Trophoblast cell (in vitro differentiated cells and primary cell): ENCODE results near the gene MIEF2.
A peak's percentile ranks its signal among the peaks of the same experiment; 100 is the strongest.

ENCODE experiments used
- DNase-seq, 2 donors: peaks; one replicate each; pipeline ENCODE4 v3.0.0-alpha.2; 2016
- H2AFZ ChIP-seq: 2 replicates; pipeline ENCODE4 v1.6.1; 2013; ENCODE audit warnings: low read length, moderate library complexity, mild to moderate bottlenecking; ENCODE audit not compliant: insufficient read depth, poor library complexity
- H2AK5ac ChIP-seq: 2 replicates; pipeline ENCODE4 v1.6.1; 2013; ENCODE audit warnings: mild to moderate bottlenecking, low read length
- H2BK120ac ChIP-seq: 2 replicates; pipeline ENCODE4 v1.6.1; 2013; ENCODE audit warnings: low read length, mild to moderate bottlenecking, moderate library complexity; ENCODE audit not compliant: insufficient read depth, poor library complexity
- H2BK12ac ChIP-seq: 2 replicates; pipeline ENCODE4 v1.6.1; 2013; ENCODE audit warnings: mild to moderate bottlenecking, low read length, moderate library complexity
- H2BK5ac ChIP-seq: 2 replicates; pipeline ENCODE4 v1.6.1; 2013; ENCODE audit warnings: low read length, low read depth, moderate library complexity, mild to moderate bottlenecking; ENCODE audit not compliant: poor library complexity
- H3K14ac ChIP-seq: 2 replicates; pipeline ENCODE4 v1.6.1; 2013; ENCODE audit warnings: mild to moderate bottlenecking, low read length
- H3K18ac ChIP-seq: 2 replicates; pipeline ENCODE4 v1.6.1; 2013; ENCODE audit warnings: mild to moderate bottlenecking, low read length
- H3K23ac ChIP-seq: 2 replicates; pipeline ENCODE4 v1.6.1; 2013; ENCODE audit warnings: low read length
- H3K27ac ChIP-seq: 2 replicates; pipeline ENCODE4 v1.5.1; 2013; ENCODE audit warnings: low read depth, mild to moderate bottlenecking, inconsistent platforms, low read length, moderate library complexity
- H3K27me3 ChIP-seq: 2 replicates; pipeline ENCODE4 v1.6.1; 2013; ENCODE audit warnings: inconsistent platforms, mild to moderate bottlenecking, low read length, moderate library complexity; ENCODE audit not compliant: insufficient read depth
- H3K36me3 ChIP-seq, 2 experiments: 1 replicate in 1 of 2; 2 replicates in 1 of 2; pipeline ENCODE4 v1.6.1; 2013; ENCODE audit warnings: low read length in 2 of 2, mild to moderate bottlenecking in 2 of 2, moderate library complexity in 1 of 2; ENCODE audit not compliant: insufficient read depth in 2 of 2, control insufficient read depth in 1 of 2
- H3K4ac ChIP-seq: 2 replicates; pipeline ENCODE4 v1.6.1; 2013; ENCODE audit warnings: low read depth, mild to moderate bottlenecking, low read length, moderate library complexity
- H3K4me1 ChIP-seq, 2 experiments: 1 replicate in 1 of 2; 2 replicates in 1 of 2; pipeline ENCODE4 v1.6.1; 2013; ENCODE audit warnings: low read length in 2 of 2, mild to moderate bottlenecking in 2 of 2, moderate library complexity in 1 of 2; ENCODE audit not compliant: insufficient read depth in 2 of 2, control insufficient read depth in 1 of 2
- H3K4me2 ChIP-seq: 2 replicates; pipeline ENCODE4 v1.6.1; 2013; ENCODE audit warnings: inconsistent platforms, mild to moderate bottlenecking, low read length, moderate library complexity
- H3K4me3 ChIP-seq: 2 replicates; pipeline ENCODE4 v1.5.1; 2013; ENCODE audit warnings: mild to moderate bottlenecking, low read depth, low read length, inconsistent platforms
- H3K79me1 ChIP-seq: one replicate; pipeline ENCODE4 v1.6.1; 2013; ENCODE audit warnings: low read length
- H3K79me2 ChIP-seq: 2 replicates; pipeline ENCODE4 v1.6.1; 2013; ENCODE audit warnings: low read length, mild to moderate bottlenecking; ENCODE audit not compliant: control insufficient read depth, insufficient read depth, poor library complexity
- H3K9ac ChIP-seq: 2 replicates; pipeline ENCODE4 v1.6.1; 2013; ENCODE audit warnings: mild to moderate bottlenecking, low read length
- H3K9me3 ChIP-seq: 2 replicates; pipeline ENCODE4 v1.6.1; 2013; ENCODE audit warnings: low read depth, mild to moderate bottlenecking, control low read depth, inconsistent platforms, low read length; ENCODE audit not compliant: insufficient read depth
- H4K12ac ChIP-seq: 2 replicates; pipeline ENCODE4 v1.6.1; 2013; ENCODE audit warnings: low read depth, mild to moderate bottlenecking, low read length, moderate library complexity
- H4K8ac ChIP-seq: 2 replicates; pipeline ENCODE4 v1.6.1; 2013; ENCODE audit warnings: low read depth, mild to moderate bottlenecking, low read length, moderate library complexity
- H4K91ac ChIP-seq: one replicate; pipeline ENCODE4 v1.6.1; 2013; ENCODE audit warnings: low read depth, mild to moderate bottlenecking, low read length, moderate library complexity
- WGBS: extraction: QIAGEN DNeasy Blood & Tissue Kit; methylation state at CpG from one replicate; pipeline ENCODE4 v1.1.7; 2013; ENCODE audit warnings: missing lambda C conversion rate; ENCODE audit not compliant: insufficient read length, insufficient coverage; ENCODE audit errors: extremely low coverage; 5-methylcytosine and 5-hydroxymethylcytosine counted together

MIEF2 gene

GRCh38 chr17:18248300-18248731 lies 12.1 kb upstream of the MIEF2 start:
- no peaks in the 10 kb centered on the region for H3K9me3 ChIP-seq
- peak; percentile 45 to 83 for DNase-seq
- H3K9ac ChIP-seq: no peak overlapping the region
- no peak overlapping the region for H3K14ac ChIP-seq
- H3K4ac ChIP-seq: no peak overlapping the region
- no peak overlapping the region for H4K12ac ChIP-seq
- no peak overlapping the region for H3K4me2 ChIP-seq
- H2AFZ ChIP-seq: no peak overlapping the region
- no peaks in the 10 kb centered on the region for H3K79me1 ChIP-seq
- H3K23ac ChIP-seq: no peak overlapping the region
- no peak overlapping the region for H3K4me3 ChIP-seq
- no peak overlapping the region for H2AK5ac ChIP-seq
- H2BK12ac ChIP-seq: no peak overlapping the region
- H3K27me3 ChIP-seq: no peaks in the 10 kb centered on the region
- H4K8ac ChIP-seq: no peak overlapping the region
- H3K27ac ChIP-seq: no peak overlapping the region
- H2BK120ac ChIP-seq: no peak overlapping the region
- H3K79me2 ChIP-seq: no peaks in the 10 kb centered on the region
- no peak overlapping the region for H2BK5ac ChIP-seq
- no CpG with 5 or more reads among the region's 9 CpGs for WGBS
- no peak overlapping the region for H4K91ac ChIP-seq
- H3K36me3 ChIP-seq: peaks cover 84 to 85% of the 10 kb centered on the region in 2 experiments
- H3K18ac ChIP-seq: no peak overlapping the region
- H3K4me1 ChIP-seq: no peaks in the 10 kb centered on the region

DNA sequence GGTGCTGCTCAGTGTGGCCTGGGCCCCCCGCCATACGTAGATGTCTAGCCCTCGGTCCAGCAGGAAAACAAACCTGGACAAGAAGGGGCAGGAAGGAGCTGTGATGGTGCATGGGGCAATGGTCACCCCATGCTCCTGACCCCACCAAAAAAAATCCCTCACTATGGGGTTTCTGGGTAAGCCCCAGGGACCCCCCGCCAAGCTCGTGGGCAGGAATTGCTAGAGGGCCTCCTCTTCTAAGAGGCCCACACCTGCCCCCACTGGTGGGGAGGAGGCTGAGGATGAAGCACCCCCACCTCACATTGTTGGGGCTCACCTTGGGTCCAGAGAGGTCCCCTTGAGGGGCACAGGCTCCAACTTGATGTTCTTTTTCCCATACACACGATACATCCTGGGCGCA lies 11.7 kb upstream of the MIEF2 start:
- Histone ChIP-seq H2AK5ac (no peak overlapping the region), H2BK5ac (no peak overlapping the region), H2AFZ (no peak overlapping the region), H3K4ac (no peak overlapping the region), H3K4me1 (no peaks in the 10 kb centered on the region), H3K4me3 (no peak overlapping the region), H3K79me2 (no peaks in the 10 kb centered on the region), H3K27ac (no peak overlapping the region), H2BK12ac (no peak overlapping the region), H3K9me3 (no peaks in the 10 kb centered on the region), H3K79me1 (no peaks in the 10 kb centered on the region), H3K27me3 (no peaks in the 10 kb centered on the region), H3K23ac (no peak overlapping the region), H2BK120ac (no peak overlapping the region), H4K8ac (no peak overlapping the region), H4K91ac (no peak overlapping the region), H3K36me3 (peaks cover 84 to 85% of the 10 kb centered on the region in 2 experiments), H3K9ac (no peak overlapping the region), H4K12ac (no peak overlapping the region), H3K14ac (no peak overlapping the region), H3K18ac (no peak overlapping the region), H3K4me2 (no peak overlapping the region)
- no CpG with 5 or more reads among the region's 7 CpGs for WGBS
- DNase-seq: no peak

- no peaks in the 10 kb centered on the region for H3K4me1 ChIP-seq
- no peak overlapping the region for H3K4me3 ChIP-seq
- H2BK120ac ChIP-seq: no peak overlapping the region
- no peak overlapping the region for H4K8ac ChIP-seq
- no peaks in the 10 kb centered on the region for H3K79me2 ChIP-seq
- no peaks in the 10 kb centered on the region for H3K27me3 ChIP-seq
- peaks cover 91% of the 10 kb centered on the region in 2 experiments for H3K36me3 ChIP-seq
- no peak overlapping the region for H3K14ac ChIP-seq
- H2AFZ ChIP-seq: no peak overlapping the region
- peak; percentile 12 to 54 for DNase-seq
- H3K79me1 ChIP-seq: no peaks in the 10 kb centered on the region
- no peak overlapping the region for H2AK5ac ChIP-seq
- H3K9ac ChIP-seq: no peak overlapping the region
- H4K12ac ChIP-seq: no peak overlapping the region
- no peak overlapping the region for H3K4me2 ChIP-seq
- no peak overlapping the region for H3K4ac ChIP-seq
- H3K18ac ChIP-seq: no peak overlapping the region
- no peaks in the 10 kb centered on the region for H3K9me3 ChIP-seq
- H3K27ac ChIP-seq: no peak overlapping the region
- no peak overlapping the region for H3K23ac ChIP-seq
- WGBS: no CpG with 5 or more reads among the region's 9 CpGs
- H2BK12ac ChIP-seq: no peak overlapping the region
- H2BK5ac ChIP-seq: no peak overlapping the region
- H4K91ac ChIP-seq: no peak overlapping the region
Measured at GRCh38 chr17:18250259-18250658, 10.2 kb upstream of the MIEF2 start.

DNA sequence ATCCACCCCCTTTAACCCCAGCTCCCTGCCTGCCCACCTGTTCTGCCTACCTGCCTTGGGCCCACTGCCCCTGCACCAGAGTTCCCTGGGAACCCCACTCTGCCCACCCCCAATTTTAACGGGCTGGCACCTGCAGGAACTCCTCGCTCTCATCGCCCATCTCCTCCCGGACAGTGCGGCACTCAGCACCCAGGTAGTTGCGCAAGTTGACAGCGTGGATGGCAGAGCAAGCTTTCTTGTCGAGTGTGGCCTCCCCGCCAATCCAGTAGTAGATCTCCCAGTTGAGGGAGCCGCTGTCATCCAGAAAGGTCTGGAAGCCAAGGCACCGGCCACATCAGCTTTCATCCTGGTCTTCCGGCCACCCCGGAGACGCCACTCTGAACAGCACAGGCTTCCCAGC lies 9.8 kb upstream of the MIEF2 start:
- Histone ChIP-seq H3K14ac (no peak overlapping the region), H3K4me2 (no peak overlapping the region), H4K12ac (no peak overlapping the region), H3K27ac (no peak overlapping the region), H4K91ac (no peak overlapping the region), H3K4me3 (no peak overlapping the region), H3K18ac (no peak overlapping the region), H2BK12ac (no peak overlapping the region), H2BK5ac (no peak overlapping the region), H3K36me3 (peaks cover 90% of the 10 kb centered on the region in 2 experiments), H3K79me2 (no peaks in the 10 kb centered on the region), H4K8ac (no peak overlapping the region), H3K79me1 (no peaks in the 10 kb centered on the region), H3K9me3 (no peaks in the 10 kb centered on the region), H2AFZ (no peak overlapping the region), H2AK5ac (no peak overlapping the region), H3K9ac (no peak overlapping the region), H3K4me1 (no peaks in the 10 kb centered on the region), H2BK120ac (no peak overlapping the region), H3K23ac (no peak overlapping the region), H3K4ac (no peak overlapping the region), H3K27me3 (no peaks in the 10 kb centered on the region)
- no peak for DNase-seq
- WGBS: no CpG with 5 or more reads among the region's 14 CpGs
